HS-5 (cell line): ENCODE results near the gene TEX54.
"Not testable (repeated sequence)": the region's sequence is repeated elsewhere in the genome, so short reads cannot be mapped to it uniquely, and the experiment has no call there.

Experiments used
- DNase-seq: peaks from one replicate; pipeline ENCODE4 v3.0.0-alpha.2; 2012; ENCODE audit warnings: low read depth

Gene TEX54

DNA sequence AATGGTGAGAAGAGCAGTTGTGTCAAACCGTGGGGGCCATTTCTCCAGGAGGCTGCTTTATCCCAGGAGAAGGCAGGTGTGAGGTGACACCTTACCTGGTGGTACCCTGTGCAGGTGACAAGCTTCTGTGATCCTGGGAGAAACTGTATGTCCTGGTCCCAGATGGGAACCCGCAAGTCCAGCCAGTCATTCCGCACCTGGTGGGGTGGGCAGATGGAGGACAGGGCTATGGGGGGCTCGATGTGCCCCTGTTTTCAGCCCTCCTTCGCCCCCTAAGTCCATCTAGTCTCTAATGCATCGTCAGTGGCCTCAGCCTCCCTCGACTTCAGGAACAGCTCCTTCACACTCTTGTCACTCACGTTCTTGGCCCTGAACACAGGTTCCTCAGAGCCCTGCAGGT, 2.7 kb upstream of the TEX54 start:
- no peak for DNase-seq

DNA sequence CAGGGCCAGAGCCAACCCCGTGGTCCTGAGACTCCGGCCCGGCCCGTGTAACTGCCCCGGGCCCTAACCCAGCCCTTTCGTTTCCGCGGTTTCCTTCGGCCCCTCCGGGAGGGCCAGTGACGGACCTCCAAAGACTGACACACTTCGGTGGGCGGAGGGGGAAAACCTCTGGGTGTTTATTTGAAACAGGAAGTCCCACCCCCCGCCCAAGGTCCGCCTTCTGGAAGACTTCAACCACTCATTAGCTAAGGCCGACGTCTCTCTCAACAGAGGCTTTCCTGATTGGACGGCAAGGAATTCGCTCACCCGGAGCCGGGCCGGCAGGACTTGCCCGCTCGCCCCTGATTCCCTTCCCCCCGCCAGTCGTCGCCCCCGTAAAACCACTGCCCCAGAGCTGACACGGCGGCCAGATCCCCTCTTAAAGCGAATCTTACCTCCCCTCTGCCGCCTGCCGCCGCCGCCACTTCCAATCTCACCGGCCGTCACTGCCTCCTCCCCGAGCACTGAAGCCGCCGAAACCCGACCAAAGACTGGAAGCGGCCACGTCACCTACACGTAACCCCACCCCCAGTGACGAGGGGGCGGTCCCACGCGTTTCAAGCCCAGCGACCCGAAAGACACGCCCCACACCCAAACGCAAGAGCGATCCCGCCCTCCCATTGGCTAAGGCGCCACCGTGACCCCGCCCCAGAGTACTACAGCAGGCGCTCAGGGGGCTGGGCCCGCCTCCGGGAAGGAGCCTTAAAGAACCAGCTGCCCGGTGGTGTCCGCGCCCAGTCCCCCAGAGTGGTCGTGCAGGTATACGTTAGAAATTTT, 913 bp downstream of the TEX54 start, which contains the start of gene STX5:
STX5 (minus strand) TSS at position 532 of the 816 bp plus-strand sequence. CDS start 808 bp downstream, outside the sequence.
- DNase-seq: peak; percentile 95

DNA sequence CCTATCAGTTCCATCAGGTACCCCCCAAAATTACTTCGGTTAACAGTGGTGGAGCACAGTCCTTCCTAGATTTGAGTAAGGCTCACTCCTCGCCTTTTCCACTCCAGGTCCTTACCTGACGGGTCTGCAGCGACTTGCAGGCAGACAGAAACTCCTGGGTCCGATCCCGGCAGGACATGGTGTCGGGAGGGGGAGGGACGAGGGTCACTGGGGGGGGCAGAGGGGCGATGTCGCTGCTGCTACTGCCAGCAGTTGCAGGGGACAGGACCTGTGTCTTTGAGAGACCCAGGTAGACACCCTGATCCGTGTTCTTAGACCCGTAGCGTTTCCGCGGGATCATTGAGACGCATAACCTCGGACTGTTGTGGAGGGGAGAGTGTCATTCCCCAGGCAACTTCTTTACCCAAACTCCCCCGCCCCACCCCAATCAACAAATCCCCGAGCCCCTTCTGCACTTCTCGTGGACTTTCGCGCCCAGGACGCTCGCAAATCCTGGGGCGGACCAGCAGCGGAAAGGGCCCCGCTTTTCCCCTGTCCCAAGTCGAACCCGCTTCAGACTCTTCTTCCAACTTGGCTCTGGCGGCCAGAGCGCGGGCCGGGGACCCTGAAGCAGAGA, 1.6 kb downstream of the TEX54 start:
- DNase-seq: no peak

DNA sequence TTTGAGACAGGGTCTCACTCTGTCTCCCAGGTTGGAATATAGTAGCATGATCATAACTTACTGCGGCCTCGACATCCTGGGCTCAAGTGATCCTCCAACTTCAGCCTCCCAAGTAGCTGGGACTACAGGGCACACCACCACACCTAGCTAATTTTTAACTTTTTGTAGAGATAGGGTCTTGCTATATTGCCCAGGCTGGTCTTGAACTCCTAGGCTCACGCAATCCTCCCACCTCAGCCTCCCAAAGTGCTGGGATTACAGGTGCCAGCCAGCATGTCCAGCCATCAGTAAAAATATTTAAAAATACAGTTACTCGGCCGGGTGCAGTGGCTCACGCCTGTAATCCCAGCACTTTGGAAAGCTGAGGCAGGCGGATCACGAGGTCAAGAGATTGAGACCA, 4.5 kb downstream of the TEX54 start:
- DNase-seq: not testable (repeated sequence)

DNA sequence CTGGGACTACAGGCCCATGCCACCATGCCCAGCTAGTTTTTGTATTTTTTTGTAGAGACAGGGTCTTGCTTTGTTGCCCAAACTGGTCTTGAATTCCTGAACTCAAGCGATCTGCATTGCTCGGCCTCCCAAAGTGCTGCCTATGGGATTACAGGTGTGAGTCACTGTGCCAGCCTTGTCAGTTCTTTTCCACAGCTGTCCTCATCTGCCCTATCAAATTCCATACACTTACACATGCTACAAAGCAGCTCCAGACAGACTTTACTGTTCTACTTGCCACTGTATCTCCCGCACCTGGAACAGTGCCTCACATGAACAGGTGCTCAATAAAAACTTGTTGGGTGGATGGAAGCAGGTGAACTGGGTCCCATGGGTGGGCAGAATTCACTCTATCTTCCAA, 9.0 kb downstream of the TEX54 start:
- DNase-seq: no peak

DNA sequence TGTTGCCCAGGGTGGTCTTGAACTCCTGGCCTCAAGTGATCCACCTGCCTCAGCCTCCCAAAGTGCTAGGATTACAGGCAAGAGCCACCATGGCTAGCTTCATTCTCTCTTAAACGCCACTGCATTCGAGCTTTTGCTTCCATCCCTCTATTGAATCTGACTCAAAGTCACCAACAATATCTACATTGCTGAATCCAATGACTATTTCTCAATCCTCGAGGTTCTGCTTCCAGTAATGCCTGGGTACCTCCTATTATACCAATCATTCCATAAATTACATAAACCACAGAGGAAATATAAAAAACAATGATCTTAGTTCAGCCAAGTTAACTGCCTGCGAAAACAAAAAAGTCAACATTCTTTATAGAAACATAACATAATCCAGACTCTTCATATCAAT, 15.5 kb downstream of the TEX54 start:
- DNase-seq: no peak

DNA sequence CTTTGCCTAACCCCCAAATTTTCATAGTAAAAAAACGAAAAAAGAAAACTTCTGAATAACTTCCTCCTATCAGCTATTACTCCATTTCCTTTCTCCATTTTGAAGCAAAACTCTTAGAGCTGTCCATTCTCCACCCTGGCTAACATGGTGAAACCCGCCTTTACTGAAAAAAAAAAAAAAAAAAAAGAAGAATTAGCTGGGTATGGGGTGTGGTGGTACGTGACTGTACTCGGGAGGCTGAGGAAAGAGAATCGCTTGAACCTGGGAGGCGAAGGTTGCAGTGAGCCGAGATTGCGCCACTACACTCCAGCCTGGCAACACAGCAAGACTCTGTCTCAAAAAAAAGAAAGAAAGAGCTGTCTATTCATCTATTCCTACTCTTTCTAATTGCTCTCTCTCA, 16.1 kb downstream of the TEX54 start:
- DNase-seq: no peak

DNA sequence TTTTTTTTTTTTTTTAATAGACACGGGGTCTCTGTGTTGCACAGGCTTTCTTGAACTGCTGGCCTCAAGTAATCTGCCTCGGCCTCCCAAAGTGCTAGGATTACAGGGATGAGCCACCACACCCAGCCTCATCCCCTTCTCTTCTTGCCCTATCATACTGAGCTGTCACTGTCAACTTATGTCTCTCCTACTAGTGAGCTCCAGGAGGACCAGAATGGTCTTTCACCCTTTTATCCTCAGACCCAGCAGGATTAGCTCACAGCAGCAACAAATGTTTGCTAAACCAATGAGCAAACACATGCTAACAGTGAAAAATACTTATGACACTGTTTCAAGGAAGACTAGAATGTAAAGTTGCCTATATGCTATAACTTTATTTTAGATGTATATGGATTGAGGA, 21.0 kb downstream of the TEX54 start:
- no peak for DNase-seq

DNA sequence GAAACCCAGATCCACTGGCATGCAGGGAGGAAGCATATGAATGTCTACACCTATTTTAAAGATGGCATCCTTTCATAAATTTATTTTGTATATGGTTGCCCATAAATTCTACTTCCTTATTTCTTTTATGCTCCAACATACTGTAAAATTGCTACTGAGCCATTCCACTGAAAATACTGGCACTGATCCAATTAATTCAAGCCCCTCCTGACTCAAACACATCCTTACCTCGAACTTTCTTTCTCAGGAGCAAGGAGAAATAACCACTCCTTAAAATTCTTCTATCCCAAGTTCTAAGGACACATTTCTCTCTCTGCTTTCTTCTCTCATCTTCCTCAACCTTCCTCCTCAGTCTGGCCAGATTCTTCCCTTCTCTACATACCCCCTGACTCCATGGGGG, 21.9 kb downstream of the TEX54 start:
- DNase-seq: no peak

DNA sequence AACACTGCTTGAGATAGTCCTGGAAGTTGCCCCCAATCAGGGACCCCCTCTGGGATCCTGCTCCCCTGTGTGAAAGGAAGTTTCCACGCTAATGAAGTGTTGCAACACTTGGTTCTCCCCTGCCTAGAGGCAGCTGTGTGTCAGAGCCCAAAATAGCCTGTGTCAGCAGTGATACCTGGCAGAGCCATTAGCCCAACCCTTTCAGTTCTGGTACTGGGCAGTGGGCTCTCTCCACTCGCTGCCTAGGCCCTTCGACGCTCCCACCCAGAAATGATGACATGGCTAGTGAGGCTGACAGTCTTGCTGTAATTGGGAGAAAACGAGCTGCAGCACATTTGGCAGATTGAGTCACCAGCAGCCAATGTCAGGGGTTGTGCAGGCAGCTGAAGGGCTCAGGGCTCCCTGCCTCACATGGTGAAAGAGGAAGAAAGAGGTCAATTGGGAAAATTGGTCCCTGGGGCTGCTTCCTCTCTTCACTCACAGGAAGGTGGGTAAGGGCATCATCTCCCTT, 26.0 kb downstream of the TEX54 start:
- DNase-seq: no peak

DNA sequence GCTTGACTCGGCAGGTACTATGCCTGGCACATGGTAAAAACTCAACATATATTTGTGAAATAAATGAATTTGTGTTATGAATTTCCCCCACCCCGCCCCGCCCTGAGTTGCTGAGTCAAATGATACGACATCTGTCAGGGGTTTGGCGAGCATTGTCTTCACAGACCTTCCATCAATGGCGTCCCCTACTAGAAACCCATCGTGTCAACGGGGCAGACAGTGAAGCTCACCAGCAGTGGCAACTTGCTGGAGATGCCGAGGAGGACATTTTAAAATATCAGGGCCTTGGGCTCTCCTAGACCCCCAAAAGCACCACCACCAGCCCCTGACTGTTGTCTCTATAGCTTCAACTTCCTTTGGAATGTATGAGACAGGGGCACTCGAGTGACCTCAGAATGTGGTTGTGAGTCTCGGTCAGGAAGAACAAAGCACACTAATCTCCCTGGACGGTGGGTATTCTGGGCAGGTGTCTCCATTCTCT, 26.6 kb downstream of the TEX54 start:
- DNase-seq: no peak

DNA sequence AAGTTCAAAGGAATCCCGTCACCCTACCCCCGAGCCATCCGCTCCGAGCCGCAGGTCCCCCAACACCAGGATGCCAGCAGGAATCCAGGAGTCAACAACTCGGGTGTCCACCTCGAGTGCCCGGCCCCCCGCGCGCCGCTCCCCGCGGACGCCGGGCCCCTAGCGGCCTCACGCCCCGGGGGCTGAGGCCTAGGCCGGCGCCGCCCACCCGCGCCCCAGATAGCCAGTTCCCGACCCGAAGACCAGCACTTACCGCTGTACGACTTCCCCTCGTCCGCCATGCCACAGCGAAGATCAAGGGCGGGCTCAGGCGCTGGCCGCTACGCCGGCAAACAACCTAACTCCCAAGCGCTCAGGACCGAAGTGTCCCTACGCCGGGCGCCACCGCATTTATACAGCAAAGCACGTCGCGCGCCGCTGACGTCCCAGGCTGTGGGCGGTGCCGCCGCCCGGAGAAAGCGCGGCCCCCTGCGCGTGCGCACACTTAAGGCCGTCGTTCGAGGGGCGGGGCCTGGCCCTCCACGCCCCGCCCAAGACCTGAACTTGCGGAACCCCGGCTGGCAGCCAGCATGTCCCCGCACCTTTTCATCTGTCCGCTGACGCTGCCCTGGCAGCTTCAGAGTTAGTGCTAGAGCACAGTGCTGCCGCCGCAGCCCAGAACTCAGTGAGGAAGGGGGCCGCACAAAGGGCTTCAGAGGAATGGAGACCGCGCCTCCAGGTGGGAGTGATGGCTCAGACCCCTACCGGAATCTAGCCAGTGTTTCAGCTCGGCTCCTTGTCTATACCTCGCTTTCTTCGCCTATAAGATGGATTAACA, 27.4 kb downstream of the TEX54 start, which contains the start of gene NXF1:
NXF1 (minus strand) TSS at position 365 of the 817 bp plus-strand sequence; CDS start at position 281, 84 bp downstream.
- peak; percentile 75 for DNase-seq

DNA sequence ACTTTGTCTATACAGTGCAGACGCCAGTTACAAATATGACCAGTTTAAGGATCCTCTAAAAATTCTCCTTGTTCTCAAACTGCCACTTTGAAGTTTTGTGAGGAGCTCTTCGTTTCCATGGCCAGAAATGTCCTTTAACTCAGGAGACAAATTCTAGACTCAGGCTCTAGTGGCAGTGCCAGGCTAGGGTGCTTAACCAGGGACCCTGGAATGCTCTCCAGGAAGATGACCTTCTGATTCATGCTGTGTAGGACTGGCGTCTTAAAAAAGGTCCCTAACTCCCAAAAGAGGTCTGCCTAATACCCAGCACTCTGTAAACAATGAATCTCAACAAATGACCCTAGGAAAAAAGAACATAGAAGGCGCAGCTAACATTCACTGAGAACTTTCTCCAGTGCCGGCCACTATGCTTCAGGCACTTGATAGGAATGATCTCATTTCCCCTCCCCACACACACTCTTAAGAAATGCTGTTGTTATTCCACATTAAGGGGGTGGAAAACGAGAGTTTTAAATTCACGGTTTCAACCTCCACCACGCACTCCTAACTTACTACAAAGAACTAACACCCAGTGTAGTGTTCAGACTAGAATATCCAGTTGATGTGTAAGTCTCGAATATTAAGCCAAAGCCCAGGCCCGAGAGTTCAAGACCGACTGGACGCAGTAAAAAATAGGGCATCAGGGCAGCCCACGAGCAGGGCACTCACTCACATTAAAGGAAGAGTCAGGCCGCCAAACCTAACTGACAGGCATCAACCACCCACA, 28.1 kb downstream of the TEX54 start:
- no peak for DNase-seq

DNA sequence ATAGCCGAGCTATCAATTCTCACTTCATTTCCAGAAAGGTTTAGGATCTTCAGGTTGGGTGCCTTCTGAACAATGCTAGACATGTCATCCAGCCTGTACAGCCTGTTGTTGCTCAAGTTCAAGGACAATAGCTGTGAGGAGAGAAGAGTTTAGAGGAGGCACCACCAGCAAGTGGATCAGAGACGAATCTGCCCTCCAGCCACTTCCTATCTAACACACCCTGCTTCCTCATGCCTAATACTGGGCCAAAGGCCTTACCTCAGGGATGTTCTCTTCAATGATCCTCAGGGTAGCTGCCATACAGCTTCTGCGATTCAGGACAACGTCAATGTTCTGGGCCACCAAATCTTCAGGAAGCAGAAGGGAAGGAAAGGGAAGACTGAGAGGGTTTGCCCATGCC, 31.6 kb downstream of the TEX54 start:
- DNase-seq: no peak

DNA sequence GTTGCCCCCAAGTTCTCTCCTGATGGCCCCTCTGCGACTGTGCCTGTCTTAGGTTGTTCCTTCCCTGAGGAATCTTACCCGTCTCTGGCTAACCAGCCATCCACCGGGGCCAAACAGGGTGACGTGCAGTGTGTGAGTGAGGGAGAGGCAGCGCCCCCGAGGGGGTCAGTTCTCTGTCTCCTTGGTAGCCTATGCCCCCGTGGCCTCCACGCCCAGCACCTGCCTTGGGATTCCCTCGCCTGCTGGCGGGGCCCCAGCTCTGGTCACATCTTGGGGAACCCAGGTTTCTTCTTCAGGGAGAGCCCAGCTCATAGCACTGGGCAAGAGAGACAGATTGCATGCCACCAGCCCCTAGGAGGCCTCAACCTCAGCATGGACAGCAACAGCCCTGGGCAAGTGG, 33.2 kb downstream of the TEX54 start:
- DNase-seq: no peak

DNA sequence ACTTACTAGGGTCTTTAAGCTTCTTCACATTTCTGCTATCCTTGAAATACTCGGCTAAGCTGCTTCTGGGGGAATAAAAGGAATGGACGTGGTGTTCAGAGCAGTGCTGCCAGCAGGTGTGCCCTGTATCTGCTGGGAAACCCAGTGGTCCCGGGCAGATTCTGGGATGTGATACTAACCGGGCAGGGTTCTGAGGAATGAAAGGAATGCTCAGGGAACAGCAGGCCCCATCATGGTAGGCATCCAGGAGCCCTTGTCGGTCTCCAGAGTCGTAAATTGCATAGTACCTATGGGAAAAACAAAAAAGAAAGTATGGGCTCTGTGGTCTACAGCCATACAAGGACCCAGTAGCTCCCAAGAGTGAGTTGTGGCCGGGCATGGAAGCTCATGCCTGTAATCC, 36.4 kb downstream of the TEX54 start:
- no peak for DNase-seq

DNA sequence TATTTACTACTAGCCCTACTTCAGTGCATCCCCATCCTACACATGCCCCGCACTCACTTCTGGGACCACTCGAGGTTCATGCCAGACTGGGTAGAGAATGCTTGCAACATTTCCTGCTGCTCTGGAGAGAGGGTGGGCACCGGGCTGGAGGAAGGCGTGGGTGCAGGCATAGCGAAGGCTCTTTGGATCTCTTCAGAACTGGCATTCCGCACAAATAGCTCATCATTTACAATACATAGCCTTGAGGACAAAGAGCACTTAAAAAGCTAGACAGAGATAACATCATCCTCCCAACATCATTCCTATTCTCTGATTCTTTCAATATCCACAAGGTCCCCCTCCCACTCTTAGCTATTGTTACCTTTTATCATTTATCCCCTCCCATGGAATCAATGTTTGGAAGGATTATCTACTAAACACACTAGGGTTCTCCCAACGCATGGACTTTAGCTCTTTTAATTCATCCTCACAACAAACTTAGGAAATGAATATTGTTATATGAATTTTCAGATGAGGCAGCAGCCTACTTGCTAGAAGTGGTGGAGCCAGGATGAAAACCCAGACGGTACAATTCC, 38.4 kb downstream of the TEX54 start:
- DNase-seq: no peak

DNA sequence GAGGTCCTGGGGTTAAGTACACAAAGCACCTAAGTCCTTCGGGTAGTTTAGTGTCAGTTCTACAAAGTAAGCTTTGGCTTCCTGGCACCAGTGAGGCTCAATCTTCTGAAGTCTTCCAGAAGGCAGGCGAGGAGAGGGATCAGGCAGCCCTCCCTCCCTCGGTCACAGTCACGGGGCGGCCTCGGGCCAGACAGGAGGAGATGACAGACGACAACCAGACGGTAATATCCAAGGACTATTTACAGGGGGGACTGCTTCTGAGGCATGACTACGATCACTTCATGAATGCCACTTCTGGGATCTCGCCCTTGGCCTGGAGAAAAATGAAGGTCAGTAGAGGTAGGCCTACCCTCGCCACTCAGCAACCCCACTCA, 40.5 kb downstream of the TEX54 start:
- no peak for DNase-seq

DNA sequence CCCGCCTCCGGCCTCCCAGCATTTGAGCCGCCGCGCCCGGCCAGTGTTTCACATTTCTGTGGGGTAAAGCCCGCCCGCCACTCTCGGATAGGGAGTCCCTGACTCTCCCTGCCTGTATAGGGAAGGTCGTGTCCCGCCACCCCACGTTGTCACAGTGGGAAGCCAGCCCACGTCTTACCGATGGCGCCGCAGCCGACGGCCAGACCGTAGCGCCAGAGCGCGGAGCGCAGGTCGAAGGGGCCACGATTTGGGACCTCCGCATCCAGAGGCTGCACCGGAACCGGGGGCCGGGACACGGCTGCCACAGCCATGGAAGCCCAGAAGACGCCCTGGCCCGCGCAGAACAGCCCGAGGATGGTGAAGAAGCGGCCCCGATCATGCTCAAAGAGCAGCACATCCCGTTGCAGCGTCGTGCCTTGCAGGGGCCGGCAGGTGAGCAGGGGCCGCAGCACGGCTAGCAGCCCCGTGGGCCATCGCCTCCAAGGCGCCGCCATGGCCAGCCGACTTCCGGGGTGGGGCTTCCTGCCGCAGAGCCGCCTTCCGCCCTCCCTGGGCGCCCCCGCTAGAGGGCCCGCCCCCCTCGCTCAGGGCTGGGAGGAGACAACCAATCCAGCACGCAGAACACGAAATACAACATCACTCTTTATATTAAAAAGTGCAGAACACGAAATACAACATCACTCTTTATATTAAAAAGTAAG, 41.0 kb downstream of the TEX54 start, which contains the start of gene TMEM223:
TMEM223 (minus strand) TSS at position 506 of the 701 bp plus-strand sequence; CDS start at position 494, 12 bp downstream.
- no peak for DNase-seq

DNA sequence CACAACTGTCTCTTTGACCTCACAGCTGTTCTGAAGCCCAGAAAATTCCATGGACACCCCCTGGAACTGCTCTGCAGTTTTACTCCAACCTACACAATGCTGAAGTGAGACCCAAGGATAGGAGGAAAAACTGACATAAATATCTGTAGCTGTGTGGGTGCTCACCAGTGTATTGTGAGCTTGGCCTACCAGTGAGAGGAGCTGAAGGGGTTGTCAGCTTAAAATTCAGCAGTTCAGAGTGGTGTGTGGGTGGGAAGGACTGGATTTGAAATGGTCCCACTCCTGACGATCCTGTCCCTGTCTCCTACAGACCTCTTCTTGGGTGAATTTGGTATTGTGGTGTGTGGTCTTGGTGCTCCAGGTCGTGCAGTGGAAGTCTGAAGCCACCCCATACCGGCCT, 43.1 kb downstream of the TEX54 start:
- no peak for DNase-seq
